Measurements from ENCODE around the gene PITX3. TPM values are rescaled to one million over a fixed set of nuclear protein-coding genes. Genes with fewer than 3 reads are reported as not detected.
"Not testable (repeated sequence)": the region's sequence is repeated elsewhere in the genome, so short reads cannot be mapped to it uniquely, and the experiment has no call there.

PITX3 gene
- total RNA-seq, 1 donor from 2014 or later, result not detected

GRCh38 chr10:102196893-102197292 is 44.4 kb downstream of the PITX3 start:
- TF ChIP-seq, protein P1, sequence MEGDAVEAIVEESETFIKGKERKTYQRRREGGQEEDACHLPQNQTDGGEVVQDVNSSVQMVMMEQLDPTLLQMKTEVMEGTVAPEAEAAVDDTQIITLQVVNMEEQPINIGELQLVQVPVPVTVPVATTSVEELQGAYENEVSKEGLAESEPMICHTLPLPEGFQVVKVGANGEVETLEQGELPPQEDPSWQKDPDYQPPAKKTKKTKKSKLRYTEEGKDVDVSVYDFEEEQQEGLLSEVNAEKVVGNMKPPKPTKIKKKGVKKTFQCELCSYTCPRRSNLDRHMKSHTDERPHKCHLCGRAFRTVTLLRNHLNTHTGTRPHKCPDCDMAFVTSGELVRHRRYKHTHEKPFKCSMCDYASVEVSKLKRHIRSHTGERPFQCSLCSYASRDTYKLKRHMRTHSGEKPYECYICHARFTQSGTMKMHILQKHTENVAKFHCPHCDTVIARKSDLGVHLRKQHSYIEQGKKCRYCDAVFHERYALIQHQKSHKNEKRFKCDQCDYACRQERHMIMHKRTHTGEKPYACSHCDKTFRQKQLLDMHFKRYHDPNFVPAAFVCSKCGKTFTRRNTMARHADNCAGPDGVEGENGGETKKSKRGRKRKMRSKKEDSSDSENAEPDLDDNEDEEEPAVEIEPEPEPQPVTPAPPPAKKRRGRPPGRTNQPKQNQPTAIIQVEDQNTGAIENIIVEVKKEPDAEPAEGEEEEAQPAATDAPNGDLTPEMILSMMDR (IDR thresholded peaks at IDR 0.05; ENCODE audit: unreplicated experiment), result no peak
- H3K4me1 Mint-ChIP-seq (ENCODE audit: low read depth), result no peaks in the 10 kb centered on the region
- no peaks in the 10 kb centered on the region for H3K27me3 Mint-ChIP-seq
- peaks cover 14% of the 10 kb centered on the region for H3K9me3 Mint-ChIP-seq (ENCODE audit: low read depth)
- no peak overlapping the region for H3K27ac Mint-ChIP-seq
- no peaks in the 10 kb centered on the region for H3K36me3 Mint-ChIP-seq (ENCODE audit: insufficient read depth)
- no peak overlapping the region for H3K4me3 Mint-ChIP-seq (ENCODE audit: low read depth)
- DNase-seq (ENCODE audit: low spot score, unreplicated experiment), result no peak

- H3K27me3 Mint-ChIP-seq, result no peaks in the 10 kb centered on the region
- TF ChIP-seq, protein P1 (IDR thresholded peaks at IDR 0.05; ENCODE audit: unreplicated experiment), result no peak
- DNase-seq (ENCODE audit: low spot score, unreplicated experiment), result no peak
- H3K36me3 Mint-ChIP-seq (ENCODE audit: insufficient read depth), result no peaks in the 10 kb centered on the region
- no peak overlapping the region for H3K4me3 Mint-ChIP-seq (ENCODE audit: low read depth)
- H3K9me3 Mint-ChIP-seq (ENCODE audit: low read depth), result peaks cover 14% of the 10 kb centered on the region
- no peaks in the 10 kb centered on the region for H3K4me1 Mint-ChIP-seq (ENCODE audit: low read depth)
- no peak overlapping the region for H3K27ac Mint-ChIP-seq
These were observed 45.9 kb downstream of the PITX3 start for GRCh38 chr10:102195296-102195870.

DNA sequence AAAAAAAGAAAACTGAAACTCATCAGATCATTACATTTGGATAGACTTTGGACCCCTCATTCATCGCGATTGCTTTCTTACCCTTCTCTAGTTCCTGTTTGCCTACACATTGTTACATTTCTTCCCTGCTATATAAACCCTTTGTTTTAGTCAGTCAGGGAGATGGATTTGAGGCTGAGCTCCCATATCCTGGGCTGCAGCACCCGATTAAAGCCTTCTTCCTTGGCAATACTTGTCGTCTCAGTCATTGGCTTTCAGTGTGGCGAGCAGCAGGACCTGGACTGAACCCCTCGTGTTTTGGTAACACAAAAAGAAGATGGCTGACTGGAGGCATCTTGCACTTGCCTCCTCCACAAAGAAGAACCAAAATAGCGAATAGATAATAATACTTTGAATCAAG is 49.4 kb downstream of the PITX3 start:
- Mint-ChIP-seq H3K9me3 (ENCODE audit: low read depth) (peaks cover 10% of the 10 kb centered on the region), H3K4me3 (ENCODE audit: low read depth) (no peak overlapping the region), H3K27me3 (no peaks in the 10 kb centered on the region), H3K36me3 (ENCODE audit: insufficient read depth) (no peaks in the 10 kb centered on the region), H3K27ac (no peak overlapping the region), H3K4me1 (ENCODE audit: low read depth) (no peaks in the 10 kb centered on the region)
- no peak for DNase-seq (ENCODE audit: low spot score, unreplicated experiment)
- TF ChIP-seq, protein P1 (IDR thresholded peaks at IDR 0.05; ENCODE audit: unreplicated experiment), result no peak

DNA sequence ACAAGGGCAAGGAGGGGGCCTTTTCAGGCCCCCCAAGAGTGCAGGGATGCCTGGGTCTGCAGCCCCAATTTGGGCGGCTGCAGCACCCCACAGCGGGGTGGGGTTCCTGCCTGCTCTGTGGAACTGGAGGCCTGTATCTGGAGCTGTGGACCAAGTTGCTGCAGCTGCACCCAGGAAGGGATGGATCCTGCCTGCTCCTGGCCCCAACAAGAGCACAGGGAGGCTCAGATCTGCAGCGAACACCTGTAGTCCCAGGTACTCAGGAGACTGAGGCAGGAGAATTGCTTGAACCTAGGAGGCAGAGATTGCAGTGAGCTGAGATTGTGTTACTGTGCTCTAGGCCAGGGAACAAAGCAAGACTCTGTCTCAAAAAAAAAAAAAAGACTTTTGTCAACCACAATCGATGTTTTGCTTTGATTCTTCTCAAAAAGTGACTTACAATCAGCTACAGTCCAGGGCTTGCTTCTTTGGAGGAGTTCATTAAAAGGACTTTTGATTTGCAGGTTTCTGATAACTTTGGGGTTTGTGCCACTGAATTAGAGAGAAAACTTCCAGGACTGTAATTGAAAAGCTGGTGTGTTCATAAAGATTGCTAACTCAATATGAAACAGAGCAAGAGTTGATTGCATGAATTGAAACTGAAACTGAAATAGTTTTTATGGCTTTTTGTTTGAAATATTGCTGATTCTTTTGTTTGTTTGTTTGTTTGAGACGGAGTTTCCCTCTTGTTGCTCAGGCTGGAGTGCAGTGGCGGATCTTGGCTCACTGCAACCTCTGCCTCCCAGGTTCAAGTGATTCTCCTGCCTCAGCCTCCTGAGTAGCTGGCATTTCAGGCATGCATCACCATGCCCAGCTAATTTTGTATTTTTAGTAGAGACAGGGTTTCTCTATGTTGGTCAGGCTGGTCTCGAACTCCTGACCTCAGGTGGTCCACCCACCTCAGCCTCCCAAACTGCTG is 52.1 kb downstream of the PITX3 start:
- not testable (repeated sequence) for DNase-seq (ENCODE audit: low spot score, unreplicated experiment); H3K27me3 Mint-ChIP-seq; H3K4me3 Mint-ChIP-seq (ENCODE audit: low read depth); H3K36me3 Mint-ChIP-seq (ENCODE audit: insufficient read depth); H3K27ac Mint-ChIP-seq; H3K4me1 Mint-ChIP-seq (ENCODE audit: low read depth)
- peaks cover 26% of the 10 kb centered on the region for H3K9me3 Mint-ChIP-seq (ENCODE audit: low read depth)

GRCh38 chr10:102188298-102188940 is 52.9 kb downstream of the PITX3 start:
- Mint-ChIP-seq H3K27ac (no peak overlapping the region), H3K9me3 (ENCODE audit: low read depth) (peaks cover 26% of the 10 kb centered on the region), H3K36me3 (ENCODE audit: insufficient read depth) (no peaks in the 10 kb centered on the region), H3K27me3 (no peaks in the 10 kb centered on the region), H3K4me1 (ENCODE audit: low read depth) (no peaks in the 10 kb centered on the region), H3K4me3 (ENCODE audit: low read depth) (no peak overlapping the region)
- DNase-seq (ENCODE audit: low spot score, unreplicated experiment), result no peak
- TF ChIP-seq, protein P1 (IDR thresholded peaks at IDR 0.05; ENCODE audit: unreplicated experiment), result no peak
